Measurements from ENCODE around the gene DAG1. TPM values are rescaled to one million over a fixed set of nuclear protein-coding genes. Genes with fewer than 3 reads are reported as not detected.
"Not testable (repeated sequence)": the region's sequence is repeated elsewhere in the genome, so short reads cannot be mapped to it uniquely, and the experiment has no call there.

DAG1 gene
- total RNA-seq, 1 donor from 2014 or later = 144 TPM

DNA sequence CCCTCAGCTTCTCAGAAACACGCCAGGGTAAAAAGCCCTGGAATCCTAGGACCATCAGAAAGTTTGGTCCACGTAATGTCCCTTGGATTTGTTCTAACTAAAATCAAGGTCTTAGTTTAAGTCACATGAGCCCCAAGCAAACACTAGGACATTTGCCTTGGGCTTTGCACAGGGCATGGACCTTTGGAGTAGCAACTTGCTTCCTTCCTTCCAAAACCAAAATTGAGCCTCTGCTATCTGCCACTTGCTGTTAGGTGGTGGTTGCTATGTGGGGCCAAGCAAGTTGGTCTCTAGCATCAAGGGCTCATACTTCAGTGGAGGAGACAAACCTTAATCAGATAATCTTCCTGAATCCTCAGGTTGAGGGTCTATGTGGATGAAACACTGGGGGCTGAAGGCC is 4.0 kb upstream of the DAG1 start:
- no peak for DNase-seq
- no peak for ATAC-seq
- intact Hi-C loops (cut with micrococcal nuclease) = no loop called here

DNA sequence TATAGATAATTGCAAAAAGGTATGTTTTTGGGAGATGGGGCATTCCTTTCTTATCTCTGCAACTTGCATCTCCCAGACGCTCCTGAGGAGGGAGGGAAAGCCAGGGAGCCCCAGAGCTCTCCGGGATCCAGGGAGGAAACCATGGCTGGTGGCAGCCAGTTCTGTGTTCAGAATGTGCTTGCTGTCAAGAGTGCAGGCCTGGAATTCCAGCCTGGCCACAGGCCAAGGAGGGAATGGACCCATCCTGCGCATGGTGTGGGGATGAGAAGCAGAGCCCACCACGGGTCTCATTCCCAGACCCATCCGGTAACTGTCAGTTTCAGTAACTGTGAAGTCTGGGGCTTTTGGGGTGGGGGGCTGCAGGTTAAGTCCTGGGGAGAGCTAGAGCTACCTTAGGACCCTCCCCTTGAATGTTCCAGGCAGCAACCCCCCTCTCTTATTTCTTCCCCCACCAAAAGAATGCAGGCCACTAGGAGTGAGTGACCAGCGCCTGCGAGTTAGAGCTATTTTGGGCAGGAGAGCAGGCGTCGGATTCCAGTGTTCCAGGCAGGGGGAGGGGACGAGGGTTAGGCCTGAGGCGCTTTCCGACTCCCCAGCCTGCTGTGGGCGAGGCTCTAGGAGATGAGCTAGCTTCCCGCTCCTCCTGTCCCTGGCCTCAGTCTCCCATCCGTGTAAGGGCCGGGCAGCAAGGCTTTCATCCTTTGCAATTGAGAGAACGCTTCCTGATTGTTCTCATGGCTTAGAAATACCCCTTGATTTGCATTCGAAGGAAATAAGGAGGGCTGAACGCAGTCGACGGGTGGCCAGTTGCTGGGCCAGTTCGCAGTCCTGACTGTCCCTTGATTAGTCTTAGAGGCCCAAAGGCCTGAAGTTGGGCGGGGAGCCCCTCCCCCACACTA is 781 bp upstream of the DAG1 start:
- intact Hi-C loops (cut with micrococcal nuclease) = no loop called here
- DNase-seq (peak; percentile 88), ATAC-seq (peak; percentile 71)

DNA sequence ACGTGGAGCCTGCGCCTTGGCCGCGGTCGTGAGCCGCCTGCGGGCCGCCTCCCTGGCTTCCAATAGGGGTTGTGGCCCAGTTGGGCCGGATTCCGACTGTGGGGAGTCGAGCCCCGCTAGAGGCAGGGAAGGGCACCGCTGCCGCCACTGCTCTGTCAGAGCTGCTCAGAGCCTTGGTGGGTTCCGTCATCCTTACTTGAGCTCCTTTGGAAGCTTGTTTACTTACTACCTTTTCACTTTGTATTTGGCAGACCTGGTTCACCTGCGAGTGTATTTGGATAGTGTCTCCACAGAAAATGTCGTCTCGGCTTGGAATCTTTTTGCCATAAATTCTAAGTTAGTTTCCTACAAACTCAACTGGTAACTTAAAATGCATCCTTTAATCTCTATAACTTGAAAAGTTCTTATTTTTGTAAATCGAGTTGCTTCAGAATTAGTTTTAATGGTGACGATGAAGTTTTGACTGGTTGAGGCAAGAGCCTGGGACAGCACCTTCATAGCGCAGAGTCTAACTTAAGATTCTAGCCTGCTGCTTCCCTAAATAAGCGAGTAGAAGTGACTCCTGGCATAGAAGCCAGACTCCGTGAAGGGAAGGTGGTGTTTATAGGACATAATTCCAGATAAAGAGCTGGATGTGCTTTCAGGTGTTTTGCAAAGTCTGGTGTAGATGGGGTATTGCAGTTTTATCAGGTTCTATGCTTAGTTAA is 800 bp downstream of the DAG1 start:
- intact Hi-C loops (cut with micrococcal nuclease) = no loop called here
- ATAC-seq (no peak), DNase-seq (no peak)

DNA sequence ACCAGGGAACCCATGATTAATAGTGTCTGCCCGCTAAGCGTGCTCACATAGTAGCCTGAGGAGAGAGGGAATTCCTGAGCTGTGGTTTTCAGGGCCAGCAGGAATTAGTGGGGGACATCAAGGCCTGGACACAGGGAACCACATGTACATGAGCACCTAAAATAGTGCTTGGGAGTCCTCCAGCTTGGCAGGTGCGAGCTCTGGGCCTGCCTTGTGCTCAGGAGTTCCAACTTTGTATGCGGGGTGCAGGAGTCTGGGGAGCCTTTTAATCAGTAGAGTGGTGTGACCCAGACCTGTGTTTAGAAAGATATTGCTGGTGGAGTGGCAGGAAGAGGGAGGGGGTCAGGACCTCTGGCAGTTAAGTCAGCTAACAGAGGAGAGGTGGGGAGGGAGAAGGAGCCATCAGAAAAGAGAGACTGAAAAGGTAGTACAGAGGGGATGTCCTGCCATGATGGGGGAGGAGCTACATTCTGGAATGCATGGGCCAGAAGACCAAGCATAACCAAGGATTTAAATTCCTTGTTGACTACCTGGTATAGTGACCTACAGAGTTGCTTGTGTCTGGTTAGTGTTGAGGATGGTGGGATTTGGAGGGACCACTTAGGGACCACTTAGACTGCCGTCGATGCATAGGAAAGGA is 1.9 kb downstream of the DAG1 start:
- ATAC-seq (peak; percentile 6), DNase-seq (peak; percentile 59)
- intact Hi-C loops (cut with micrococcal nuclease) = no loop called here

DNA sequence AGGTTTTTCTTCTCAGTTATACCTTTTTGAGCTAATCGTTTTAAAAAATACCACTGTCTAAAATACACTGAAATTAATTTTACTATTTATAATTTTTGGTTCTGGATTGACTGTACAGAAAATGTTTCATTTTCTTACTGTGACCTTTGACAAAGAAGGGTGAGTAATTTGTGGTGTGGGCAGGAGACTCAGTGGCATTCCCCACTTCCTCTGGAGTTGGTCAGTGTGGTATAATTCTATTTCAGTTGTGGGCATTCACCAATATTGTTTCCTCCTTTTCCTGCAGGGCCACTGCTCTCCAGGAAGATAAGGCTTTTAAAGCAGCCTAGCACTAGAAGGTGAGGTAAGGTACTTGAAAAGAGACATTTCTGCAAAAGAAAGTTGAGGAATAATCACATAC is 6.5 kb downstream of the DAG1 start:
- no peak for ATAC-seq
- DNase-seq = no peak
- intact Hi-C loops (cut with micrococcal nuclease) = no loop called here

DNA sequence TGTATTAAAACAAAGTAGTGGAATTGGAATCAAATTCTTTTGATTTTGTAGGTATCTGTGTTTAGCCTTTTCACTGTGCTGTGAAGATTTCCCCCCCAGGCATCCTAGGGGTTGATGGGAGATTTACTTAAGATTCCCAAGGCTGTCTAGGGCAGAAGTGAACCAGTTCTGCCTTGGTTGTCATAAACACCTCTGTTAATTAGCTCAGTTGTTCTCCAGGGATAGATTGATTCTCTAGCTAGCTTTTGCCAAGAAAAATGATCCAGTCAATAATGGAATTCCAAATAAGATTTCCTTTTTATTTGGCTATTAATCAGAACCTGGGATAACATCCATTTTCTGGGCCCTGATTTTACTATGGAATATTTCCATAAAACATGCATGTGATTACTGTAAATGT is 12.7 kb downstream of the DAG1 start:
- DNase-seq (no peak), ATAC-seq (no peak)
- intact Hi-C loops (cut with micrococcal nuclease) = no loop called here

DNA sequence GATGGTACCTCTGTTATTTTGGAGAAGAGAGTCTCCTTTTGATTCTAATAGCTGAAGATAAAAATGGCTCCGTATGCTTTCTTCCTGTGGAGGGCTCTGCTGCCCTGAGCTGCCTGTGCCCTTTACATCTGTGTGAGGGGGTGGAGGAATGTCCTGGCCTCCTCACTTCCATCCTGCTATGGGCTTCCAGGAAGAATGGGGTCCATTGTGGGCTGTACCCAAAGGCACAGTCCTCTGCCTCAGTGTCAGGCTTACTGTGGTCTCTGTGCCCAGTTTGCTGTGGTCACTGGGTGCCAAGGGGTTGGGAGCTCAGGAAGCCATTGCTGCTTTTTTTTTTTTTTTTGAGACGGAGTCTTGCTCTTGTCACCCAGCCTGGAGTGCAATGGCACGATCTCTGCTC is 14.4 kb downstream of the DAG1 start:
- DNase-seq = no peak

DNA sequence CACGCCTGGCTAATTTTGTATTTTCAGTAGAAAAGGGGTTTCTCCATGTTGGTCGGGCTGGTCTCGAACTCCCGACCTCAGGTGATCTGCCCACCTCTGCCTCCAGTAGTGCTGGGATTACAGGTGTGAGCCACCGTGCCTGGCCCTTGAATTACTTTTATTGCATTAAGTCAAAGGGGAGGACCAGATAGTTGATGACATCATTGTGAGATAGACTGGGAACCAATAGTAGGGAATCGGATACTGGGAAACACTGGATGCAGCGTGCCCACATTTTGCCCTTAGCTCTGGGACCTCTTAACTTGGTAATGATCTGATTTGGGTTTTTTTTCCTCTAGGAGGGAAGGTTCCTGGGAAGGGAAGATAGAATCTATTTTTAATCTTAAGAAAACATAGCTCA is 19.2 kb downstream of the DAG1 start:
- ATAC-seq (no peak), DNase-seq (no peak)
- intact Hi-C loops (cut with micrococcal nuclease) = no loop called here

More for the DNA sequence above, 14.4 kb downstream of the DAG1 start:
- intact Hi-C loops (cut with micrococcal nuclease) = no loop called here
- ATAC-seq = peak; percentile 24

DNA sequence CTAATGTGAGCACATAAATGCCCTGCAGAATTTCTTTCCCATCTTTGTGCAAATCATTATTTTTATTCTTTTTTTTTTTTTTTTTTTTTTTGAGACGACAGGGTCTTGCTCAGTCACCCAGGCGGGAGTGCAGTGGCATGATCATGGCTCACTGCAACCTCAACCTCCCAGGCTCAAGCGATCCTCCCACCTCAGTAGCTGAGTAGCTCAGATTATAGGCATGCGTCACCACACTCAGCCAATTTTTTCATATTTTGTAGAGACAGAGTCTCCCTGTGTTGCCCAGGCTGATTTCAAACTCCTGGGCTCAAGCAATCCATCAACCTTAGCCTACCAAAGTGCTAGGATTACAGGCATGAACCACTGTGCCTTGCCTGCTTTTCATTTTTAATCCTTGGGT is 22.9 kb downstream of the DAG1 start:
- ATAC-seq = no peak
- DNase-seq = no peak
- intact Hi-C loops (cut with micrococcal nuclease) = no loop called here

DNA sequence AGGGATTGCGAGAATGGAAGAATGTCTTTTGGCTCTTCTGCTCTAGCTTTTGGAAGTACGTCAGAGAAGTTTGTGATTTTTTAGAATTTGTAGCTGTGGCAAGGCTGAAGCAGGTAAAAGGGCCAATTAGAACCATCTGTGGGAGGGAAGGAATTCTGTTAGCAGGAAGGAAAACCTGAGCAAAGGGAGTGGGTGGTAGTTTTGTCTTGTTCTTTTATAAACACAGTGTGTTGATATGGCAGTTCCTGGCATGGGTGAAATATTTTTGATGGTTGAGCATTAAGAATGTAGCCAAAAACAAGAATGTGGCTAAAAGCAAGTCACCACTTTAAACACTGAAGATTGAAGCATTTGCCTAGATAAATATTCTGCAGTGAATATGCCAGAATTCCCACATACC is 23.8 kb downstream of the DAG1 start:
- ATAC-seq (no peak), DNase-seq (no peak)
- intact Hi-C loops (cut with micrococcal nuclease) = no loop called here

DNA sequence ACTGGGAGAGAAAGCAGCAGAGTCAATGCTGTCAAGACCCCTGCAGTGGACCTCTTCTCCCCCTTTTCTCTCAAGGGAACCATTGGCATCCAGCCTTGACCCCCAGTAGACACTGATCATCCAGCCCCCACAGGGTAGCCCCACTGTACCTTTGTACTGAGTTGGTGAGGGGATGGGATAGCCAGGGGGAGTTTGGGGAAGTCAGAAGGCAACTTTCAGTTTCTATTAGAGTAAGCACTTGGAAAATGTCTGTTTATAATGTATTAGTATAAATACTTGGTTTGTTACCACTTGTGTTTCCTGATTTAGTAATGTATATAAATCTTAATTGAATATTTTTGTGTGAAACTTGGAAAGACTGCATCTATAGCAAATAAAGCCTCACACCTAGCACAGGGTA is 25.0 kb downstream of the DAG1 start:
- intact Hi-C loops (cut with micrococcal nuclease) = no loop called here
- no peak for DNase-seq
- ATAC-seq = no peak

DNA sequence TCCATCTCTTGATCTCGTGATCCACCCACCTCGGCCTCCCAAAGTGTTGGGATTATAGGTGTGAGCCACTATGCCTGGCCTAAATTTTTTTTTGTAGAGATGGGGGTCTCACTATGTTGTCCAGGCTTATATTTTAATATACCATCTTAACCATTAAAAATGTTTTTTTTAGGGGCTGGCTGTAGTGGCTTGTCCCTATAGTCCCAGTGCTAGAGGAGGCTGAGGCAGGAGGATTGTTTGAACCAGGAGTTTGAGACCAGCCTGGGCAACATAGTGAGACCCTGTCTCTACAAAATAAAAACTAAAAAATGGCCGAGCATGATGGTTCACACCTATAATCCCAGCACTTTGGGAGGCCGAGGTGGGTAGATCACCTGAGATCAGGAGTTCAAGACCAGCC is 26.8 kb downstream of the DAG1 start:
- ATAC-seq = not testable (repeated sequence)

DNA sequence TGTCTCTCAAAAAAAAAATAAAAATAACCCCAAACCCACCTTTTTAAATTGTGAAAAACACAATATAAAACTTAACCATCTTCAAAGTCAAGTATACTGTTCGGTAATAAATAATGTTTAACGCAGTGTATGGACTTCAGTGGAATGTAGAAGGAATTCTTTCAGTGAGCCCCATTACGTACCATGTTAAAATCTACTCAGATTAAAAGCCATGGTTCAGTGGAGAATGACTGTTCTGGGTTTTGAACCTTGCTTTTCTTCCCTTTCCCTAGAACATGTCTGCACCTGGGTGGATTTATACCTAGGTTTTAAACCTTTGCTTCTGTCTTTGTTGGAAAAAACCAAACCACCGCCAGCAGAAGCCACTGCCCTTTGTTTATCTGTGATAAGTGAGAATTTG is 27.5 kb downstream of the DAG1 start:
- ATAC-seq = no peak
- intact Hi-C loops (cut with micrococcal nuclease) = no loop called here
- DNase-seq = no peak

More for the DNA sequence above, 26.8 kb downstream of the DAG1 start:
- DNase-seq; intact Hi-C loops (cut with micrococcal nuclease): not testable (repeated sequence)

DNA sequence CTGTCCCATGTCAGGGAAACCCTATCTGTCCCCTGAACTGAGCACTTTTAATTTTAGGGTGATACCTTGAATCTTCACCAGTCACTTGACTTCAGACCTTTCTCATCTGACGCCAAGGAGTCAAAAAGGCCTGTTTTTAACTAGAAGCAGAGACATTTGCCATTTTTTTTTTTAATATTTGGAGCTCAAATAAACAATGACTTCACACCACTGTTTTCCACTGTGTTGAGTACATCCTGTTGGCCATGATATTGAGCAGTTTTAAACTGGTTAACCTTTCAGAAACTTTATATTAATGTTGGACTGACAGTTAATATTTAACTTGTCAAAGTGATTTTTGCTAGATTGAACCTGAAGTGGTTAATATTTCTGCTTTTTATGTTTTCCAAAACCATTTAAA is 28.2 kb downstream of the DAG1 start:
- intact Hi-C loops (cut with micrococcal nuclease) = no loop called here
- ATAC-seq = no peak
- DNase-seq = no peak

DNA sequence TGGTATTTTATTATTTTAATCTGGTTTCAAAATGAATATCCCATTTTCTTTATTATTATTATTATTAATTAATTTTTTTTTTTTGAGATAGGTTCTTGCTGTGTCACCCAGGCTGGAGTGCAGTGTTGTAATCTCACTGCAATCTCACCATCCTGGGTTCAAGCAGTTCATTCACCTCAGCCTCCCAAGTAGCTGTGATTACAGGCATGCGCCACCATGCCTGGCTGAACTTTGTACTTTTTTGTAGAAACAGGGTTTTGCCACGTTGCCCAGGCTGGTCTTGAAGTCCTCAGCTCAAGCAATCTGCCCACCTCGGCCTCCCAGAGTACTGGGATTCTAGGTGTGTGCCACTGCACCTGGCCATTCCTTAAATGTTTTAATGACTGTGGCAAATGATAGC is 28.6 kb downstream of the DAG1 start:
- ATAC-seq (no peak), DNase-seq (no peak)
- intact Hi-C loops (cut with micrococcal nuclease) = no loop called here

DNA sequence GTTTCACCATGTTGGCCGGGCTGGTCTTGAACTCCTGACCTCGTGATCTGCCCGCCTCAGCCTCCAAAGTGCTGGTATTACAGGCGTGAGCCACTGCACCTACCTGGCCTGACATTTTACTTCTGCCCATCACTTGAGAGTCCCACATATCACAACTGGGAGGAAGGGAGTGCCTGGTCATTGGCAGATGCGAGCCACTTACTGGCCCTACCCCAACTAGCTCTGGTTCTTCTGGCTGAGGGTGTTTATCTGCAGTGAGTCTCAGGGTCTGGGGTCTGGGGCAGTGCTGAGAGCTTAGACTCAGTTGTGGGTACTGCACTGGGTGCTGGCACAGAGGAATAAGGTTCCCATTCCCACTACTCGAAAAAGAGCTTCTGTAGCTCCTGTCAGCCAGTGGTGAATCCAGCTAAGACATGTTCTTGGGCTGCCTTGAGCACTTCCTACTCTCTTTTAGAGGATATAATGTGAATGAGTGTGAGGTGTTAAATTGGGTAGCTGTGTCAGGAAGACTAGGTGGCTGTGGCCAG is 30.2 kb downstream of the DAG1 start:
- DNase-seq (no peak), ATAC-seq (peak; percentile 24)
- intact Hi-C loops (cut with micrococcal nuclease) = no loop called here

DNA sequence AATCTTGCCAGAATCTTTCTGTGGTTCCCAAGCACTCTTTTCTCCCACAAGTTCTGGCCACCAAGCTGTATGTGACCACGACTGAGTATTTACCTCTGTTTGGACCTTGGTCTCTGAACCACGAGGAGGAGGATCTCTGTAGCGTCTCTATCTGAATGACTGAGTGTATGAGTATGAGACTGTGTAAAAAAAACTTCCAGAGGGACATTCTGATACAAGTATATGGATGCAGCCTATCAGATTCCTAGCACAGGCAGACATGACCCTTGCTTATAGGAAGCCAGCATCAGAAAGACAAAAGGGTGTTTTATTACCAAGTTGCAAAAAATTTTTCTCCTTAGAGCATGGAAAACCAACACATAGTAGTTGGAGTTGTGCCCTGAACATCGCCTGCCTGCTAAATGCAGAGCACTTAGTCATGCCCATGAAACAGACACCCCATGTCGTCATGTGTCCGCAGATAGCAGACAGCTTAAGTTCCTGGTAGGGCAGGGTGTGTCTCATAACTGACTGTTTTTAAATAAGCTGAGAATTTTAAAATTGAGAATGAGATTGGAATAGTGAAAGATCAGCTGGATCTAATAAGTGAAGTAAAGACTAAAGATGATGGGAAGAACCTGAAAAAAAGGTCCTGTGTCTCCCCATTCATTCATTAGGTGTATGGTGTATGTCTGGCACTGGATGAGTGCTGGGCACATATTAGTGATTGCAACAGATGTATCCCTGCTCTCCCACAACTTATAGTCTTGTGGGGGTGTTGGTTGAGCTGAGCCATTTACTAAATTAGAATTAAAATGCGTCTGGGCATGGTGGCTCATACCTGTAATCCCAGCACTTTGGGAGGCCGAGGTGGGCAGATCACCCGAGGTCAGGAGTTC is 30.9 kb downstream of the DAG1 start:
- DNase-seq (peak; percentile 44), ATAC-seq (peak; percentile 95)
- intact Hi-C loops (cut with micrococcal nuclease) = no loop called here

DNA sequence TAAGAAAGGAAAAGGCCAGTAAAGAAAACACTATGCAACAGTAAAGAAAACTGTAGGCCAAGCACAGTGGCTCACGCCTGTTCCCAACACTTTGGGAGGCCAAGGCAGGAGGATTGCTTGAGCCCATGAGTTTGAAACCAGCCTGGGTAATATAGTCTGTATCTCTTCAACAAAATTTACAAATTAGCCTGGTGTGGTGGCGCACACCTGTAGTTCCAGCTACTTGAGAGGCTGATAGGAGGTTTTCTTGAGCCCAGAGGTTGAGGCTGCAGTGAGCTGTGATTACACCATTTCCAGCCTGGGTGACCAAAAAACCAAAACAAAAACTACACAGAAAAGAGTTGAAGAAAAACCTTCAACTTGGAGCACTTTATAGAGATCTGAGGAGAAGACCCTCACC is 31.8 kb downstream of the DAG1 start:
- intact Hi-C loops (cut with micrococcal nuclease) = no loop called here
- no peak for DNase-seq

DNA sequence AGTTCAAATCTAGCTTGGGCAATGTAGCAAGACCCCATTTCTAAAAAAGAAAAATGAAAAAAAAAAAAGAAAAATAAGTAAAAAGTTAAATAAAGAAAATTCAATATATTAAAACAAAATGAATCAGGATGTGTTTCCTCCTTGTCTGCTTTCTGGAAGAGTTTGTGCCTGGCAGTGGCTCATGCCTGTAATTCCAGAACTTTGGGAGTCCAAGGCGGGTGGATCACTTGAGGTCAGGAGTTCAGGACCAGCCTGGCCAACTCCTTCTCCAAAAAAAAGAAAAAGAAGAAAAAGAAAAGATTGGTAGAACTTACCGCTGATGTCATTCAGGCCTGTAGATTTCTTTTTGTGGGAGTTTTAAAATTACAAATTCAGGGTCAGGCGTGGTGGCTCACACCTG is 36.8 kb downstream of the DAG1 start:
- DNase-seq (no peak), ATAC-seq (no peak)
- intact Hi-C loops (cut with micrococcal nuclease) = no loop called here

More for the DNA sequence above, 31.8 kb downstream of the DAG1 start:
- ATAC-seq = no peak

Measured in left ventricle myocardium superior (tissue), 1 donor.